LNCAP (cell line): ENCODE measurements around the gene GXYLT2.
A peak's percentile ranks its signal among the peaks of the same experiment; 100 is the strongest.

Source experiments
- TF ChIP-seq, protein P1 (sequence below): fragments of 450-650 bp; IDR thresholded peaks from 2 replicates; pipeline ENCODE4 v1.5.1; 2017; ENCODE audit warnings: mild to moderate bottlenecking

GXYLT2 gene

DNA sequence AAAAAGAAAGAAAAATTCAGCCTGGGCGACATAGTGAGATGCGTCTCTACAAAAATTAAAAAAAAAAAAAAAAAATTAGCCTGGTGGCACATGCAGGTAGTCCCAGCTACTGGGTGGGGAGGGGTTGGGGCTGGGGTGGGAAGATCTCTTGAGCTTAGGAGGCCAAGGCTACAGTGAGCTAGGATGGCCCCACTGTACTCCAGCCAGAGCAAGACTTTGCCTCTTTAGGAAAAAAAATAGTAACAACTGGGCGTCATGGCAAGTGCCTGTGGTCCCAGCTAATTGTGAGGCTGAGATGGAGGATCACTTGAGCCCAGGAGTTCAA is 84.8 kb downstream of the GXYLT2 start:
- TF ChIP-seq, protein P1, sequence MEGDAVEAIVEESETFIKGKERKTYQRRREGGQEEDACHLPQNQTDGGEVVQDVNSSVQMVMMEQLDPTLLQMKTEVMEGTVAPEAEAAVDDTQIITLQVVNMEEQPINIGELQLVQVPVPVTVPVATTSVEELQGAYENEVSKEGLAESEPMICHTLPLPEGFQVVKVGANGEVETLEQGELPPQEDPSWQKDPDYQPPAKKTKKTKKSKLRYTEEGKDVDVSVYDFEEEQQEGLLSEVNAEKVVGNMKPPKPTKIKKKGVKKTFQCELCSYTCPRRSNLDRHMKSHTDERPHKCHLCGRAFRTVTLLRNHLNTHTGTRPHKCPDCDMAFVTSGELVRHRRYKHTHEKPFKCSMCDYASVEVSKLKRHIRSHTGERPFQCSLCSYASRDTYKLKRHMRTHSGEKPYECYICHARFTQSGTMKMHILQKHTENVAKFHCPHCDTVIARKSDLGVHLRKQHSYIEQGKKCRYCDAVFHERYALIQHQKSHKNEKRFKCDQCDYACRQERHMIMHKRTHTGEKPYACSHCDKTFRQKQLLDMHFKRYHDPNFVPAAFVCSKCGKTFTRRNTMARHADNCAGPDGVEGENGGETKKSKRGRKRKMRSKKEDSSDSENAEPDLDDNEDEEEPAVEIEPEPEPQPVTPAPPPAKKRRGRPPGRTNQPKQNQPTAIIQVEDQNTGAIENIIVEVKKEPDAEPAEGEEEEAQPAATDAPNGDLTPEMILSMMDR: no peak

- TF ChIP-seq, protein P1: no peak
Measured at GRCh38 chr3:72973031-72973723, 85.3 kb downstream of the GXYLT2 start.

- TF ChIP-seq, protein P1: no peak
Measured at GRCh38 chr3:72973786-72974185, 85.9 kb downstream of the GXYLT2 start.

GRCh38 chr3:72974956-72975355 is 87.1 kb downstream of the GXYLT2 start:
- TF ChIP-seq, protein P1: no peak

- TF ChIP-seq, protein P1: no peak
Measured at GRCh38 chr3:72976281-72976741, 88.5 kb downstream of the GXYLT2 start.

DNA sequence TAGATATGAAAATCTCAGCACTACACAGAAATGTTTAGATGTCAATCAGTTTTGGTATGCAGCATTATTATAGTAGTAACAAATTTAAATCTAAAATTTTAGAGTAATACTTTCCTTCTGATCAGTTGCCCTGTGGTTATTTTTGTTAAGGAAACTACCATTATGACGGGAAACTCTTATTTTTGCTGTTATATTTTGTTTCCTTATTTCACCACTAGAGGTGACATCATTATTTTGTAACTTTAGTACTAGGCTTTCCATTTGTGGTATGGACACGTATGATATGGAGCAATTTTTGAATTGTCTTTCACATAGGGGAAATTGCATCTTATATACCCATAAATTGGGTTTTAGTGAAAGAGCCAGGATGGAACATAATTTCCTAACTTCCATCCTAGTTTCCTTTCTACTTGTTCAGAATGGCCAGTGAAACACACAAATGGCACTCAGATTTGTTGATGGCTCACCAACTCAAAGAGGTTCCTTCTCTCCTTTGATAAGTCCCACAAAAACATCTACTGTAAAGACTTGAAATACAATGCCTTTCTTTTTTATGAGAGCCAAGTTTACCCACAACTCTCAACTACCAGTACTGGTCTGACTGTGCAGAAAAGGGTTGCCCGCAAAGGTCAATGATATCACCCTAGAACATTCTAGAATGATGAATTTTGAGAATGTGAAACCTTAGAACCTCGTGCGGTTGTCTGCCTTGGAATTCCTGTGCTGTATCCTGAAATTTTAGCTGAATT is 89.4 kb downstream of the GXYLT2 start:
- TF ChIP-seq, protein P1: 0 out of 2 replicates have a peak, but pooled peaks have one; percentile 16

DNA sequence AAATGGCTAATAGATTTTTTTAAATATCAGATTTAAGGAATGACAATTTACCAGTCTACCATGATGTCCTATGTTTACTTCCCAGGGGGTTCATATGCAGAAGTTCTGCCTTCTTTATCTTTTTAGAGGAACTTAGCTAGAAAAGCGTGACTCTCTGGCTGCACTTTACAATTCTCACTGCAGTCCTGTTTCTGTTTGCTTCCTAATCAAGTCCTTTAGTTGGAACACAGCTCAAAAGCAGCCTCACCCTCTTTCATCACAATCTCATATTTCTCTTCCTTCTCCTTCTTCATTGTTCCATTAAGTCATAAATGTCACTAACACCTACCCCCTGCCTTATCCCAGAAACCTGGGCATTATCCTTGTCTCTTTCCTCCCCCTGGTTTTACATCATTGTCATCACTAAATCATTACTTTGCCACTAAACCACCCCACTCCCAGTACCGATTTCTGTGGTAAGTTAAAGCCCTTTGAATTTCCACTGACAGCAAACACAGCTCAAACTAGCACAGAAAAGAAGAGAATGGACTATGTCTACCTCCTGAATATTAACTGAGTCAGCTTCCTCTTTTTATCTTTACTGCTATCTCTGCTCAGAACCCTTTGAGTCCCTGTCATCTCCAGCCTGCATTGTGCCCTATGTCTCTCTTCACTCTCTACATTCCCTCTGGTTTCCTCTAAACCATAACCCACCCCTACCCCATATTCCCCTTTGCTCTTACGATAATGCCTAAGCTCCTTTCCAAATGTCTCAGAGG is 94.9 kb downstream of the GXYLT2 start:
- TF ChIP-seq, protein P1: no peak
